Body of pancreas (tissue), 4 donors: Measurements from ENCODE around the gene HNF1A. TPM values are rescaled to one million over a fixed set of nuclear protein-coding genes. Genes with fewer than 3 reads are reported as not detected.
"Not testable (repeated sequence)": the region's sequence is repeated elsewhere in the genome, so short reads cannot be mapped to it uniquely, and the experiment has no call there.

Experiments used
- ATAC-seq: fragments of 150-250 bp; one replicate; pipeline ENCODE4 v1.9.1; 2016
- DNase-seq, 4 donors: peaks; one replicate each; pipeline ENCODE4 v3.0.0-alpha.2; 2019
- H3K27ac ChIP-seq, 4 donors: fragments of 200-600 bp; sonication (generic); 1 replicate in 3 of 4; 2 replicates in 1 of 4; pipeline versions ENCODE4 v1.5.1 to v1.6.1; 2016 to 2019; ENCODE audit warnings: mild to moderate bottlenecking in 1 of 4, mixed read lengths in 1 of 4, moderate library complexity in 1 of 4
- H3K27me3 ChIP-seq, 2 donors: fragments of 200-600 bp; sonication (generic); one replicate each; pipeline ENCODE4 v1.6.0; 2016; ENCODE audit warnings: mild to moderate bottlenecking in 1 of 2
- H3K36me3 ChIP-seq, 2 donors: fragments of 200-600 bp; sonication (generic); replicated peaks in 1 of 2; 2 replicates each; pipeline ENCODE4 v1.5.1; 2016; ENCODE audit warnings: low read depth in 2 of 2; ENCODE audit not compliant: insufficient read depth in 1 of 2
- H3K4me1 ChIP-seq: fragments of 200-600 bp; sonication (generic); one replicate; pipeline ENCODE4 v1.6.0; 2016
- H3K4me3 ChIP-seq, 2 donors: fragments of 200-600 bp; sonication (generic); 1 replicate in 1 of 2; 2 replicates in 1 of 2; pipeline ENCODE4 v1.5.1; 2016 to 2019
- H3K9me3 ChIP-seq, 3 donors: fragments of 200-600 bp; sonication (generic); 1 replicate in 2 of 3; 2 replicates in 1 of 3; pipeline ENCODE4 v1.5.1; 2016
- POLR2A ChIP-seq, 3 donors: fragments of 450-650 bp; IDR thresholded peaks; one replicate each; pipeline ENCODE4 v1.6.1; 2016; ENCODE audit warnings: antibody characterized with exemption in 3 of 3, mild to moderate bottlenecking in 2 of 3
- WGBS, 2 donors: methylation state at CpG; one replicate each; pipeline ENCODE4 v1.1.5; 2017; 5-methylcytosine and 5-hydroxymethylcytosine counted together
- intact Hi-C: fragments of 100-400 bp; cut with DNase I; formaldehyde crosslinking; loops from one replicate; pipeline ENCODE4 v1.15.1; 2023
- total RNA-seq, 2 donors: library from RNA; depleted of rRNA; stranded (reverse); fragments of >200 nt; gene quantifications; one replicate each; pipeline ENCODE4 v1.1.0, GENCODE V29; 2016
- TF ChIP-seq, protein P1 (sequence below), 7 experiments: fragments of 450-650 bp in 4 of 7; fragments of 200-600 bp in 3 of 7; sonication (generic) in 3 of 7; IDR thresholded peaks; one replicate each; pipeline ENCODE4 v1.5.1; 2016 to 2019; ENCODE audit warnings: antibody characterized with exemption in 7 of 7

The HNF1A gene
- total RNA-seq, 2 donors from 2014 or later, result 11.9 to 13.2 TPM

DNA sequence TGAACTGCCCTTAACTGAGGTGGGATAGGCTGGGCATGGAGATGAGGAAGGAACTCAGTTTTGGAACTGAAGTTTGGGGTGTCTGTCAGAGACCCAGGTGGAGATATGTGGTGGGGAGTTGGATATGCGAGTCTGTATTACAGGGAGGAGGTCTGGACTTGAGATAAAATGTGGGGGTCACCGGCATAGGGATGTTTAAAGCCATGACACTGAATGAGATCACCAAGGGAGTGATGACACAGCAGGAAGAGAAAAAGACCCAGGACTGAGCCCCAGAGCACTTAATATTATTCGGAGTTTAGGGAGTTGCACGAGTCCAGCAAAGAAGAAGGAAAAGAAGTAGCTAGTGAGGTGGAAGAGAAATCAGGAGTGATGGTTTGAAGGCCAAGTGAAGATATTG is 64.7 kb downstream of the HNF1A start:
- no peaks in the 10 kb centered on the region for H3K27me3 ChIP-seq
- TF ChIP-seq POLR2A (IDR thresholded peaks at IDR 0.05), result no peak
- TF ChIP-seq, protein P1, sequence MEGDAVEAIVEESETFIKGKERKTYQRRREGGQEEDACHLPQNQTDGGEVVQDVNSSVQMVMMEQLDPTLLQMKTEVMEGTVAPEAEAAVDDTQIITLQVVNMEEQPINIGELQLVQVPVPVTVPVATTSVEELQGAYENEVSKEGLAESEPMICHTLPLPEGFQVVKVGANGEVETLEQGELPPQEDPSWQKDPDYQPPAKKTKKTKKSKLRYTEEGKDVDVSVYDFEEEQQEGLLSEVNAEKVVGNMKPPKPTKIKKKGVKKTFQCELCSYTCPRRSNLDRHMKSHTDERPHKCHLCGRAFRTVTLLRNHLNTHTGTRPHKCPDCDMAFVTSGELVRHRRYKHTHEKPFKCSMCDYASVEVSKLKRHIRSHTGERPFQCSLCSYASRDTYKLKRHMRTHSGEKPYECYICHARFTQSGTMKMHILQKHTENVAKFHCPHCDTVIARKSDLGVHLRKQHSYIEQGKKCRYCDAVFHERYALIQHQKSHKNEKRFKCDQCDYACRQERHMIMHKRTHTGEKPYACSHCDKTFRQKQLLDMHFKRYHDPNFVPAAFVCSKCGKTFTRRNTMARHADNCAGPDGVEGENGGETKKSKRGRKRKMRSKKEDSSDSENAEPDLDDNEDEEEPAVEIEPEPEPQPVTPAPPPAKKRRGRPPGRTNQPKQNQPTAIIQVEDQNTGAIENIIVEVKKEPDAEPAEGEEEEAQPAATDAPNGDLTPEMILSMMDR (IDR thresholded peaks at IDR 0.05), result no peak
- no peak overlapping the region for H3K4me3 ChIP-seq
- intact Hi-C loops, result no loop called here
- H3K27ac ChIP-seq, result no peak overlapping the region
- WGBS, 2 donors, result 71 to 72% methylated on average over 4 of the region's 4 CpGs
- H3K9me3 ChIP-seq, result no peaks in the 10 kb centered on the region
- ATAC-seq (no peak), DNase-seq (no peak)
- H3K4me1 ChIP-seq, result peaks cover 8% of the 10 kb centered on the region
- no peaks in the 10 kb centered on the region for H3K36me3 ChIP-seq

DNA sequence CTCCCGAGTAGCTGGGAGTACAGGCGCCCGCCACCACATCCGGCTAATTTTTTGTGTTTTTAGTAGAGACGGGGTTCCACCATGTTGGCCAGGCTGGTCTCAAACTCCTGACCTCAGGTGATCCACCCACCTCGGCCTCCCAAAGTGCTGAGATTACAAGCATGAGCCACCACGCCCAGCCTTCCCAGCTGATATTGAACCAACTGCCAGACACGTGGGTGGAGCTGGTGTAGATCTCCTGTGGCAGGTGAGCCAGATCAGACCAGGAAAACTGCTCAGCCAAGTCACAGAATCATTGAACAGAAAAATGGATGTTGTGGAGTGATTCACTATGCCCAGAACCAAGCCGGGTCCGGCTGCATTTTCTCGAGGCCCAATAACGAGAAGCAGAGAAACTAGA is 69.1 kb downstream of the HNF1A start:
- H3K27me3 ChIP-seq, H3K4me3 ChIP-seq, H3K9me3 ChIP-seq, H3K27ac ChIP-seq, DNase-seq, ATAC-seq, H3K36me3 ChIP-seq, intact Hi-C loops, H3K4me1 ChIP-seq: not testable (repeated sequence)
- WGBS, 2 donors, result 74 to 77% methylated on average over 12 of the region's 12 CpGs

DNA sequence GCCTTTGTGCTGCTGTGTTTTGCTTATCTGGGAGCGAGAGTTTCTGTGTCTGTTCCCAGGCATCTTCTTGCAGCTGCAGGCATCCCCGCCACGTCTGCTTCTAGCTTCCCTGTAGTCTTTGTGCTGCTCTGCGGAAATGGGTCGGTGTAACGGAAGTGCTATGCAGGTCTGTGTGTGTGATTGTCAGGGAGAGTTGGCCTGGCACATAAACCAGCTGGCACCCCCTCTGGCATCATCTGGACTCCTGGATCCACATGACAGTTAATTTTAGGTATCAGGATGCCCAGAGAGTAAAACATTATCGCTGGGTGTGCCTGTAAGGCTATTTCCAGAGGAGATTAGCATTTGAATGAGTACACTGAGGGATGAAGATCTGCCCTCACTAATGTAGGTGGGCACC is 70.1 kb downstream of the HNF1A start:
- ATAC-seq (no peak), DNase-seq (no peak)
- Histone ChIP-seq H3K4me3 (no peak overlapping the region), H3K4me1 (no peaks in the 10 kb centered on the region), H3K36me3 (no peaks in the 10 kb centered on the region), H3K27me3 (no peaks in the 10 kb centered on the region), H3K9me3 (no peaks in the 10 kb centered on the region), H3K27ac (no peak overlapping the region)
- 67 to 73% methylated on average over 2 to 7 of the region's 7 CpGs for WGBS, 2 donors
- intact Hi-C loops, result no loop called here
- TF ChIP-seq, protein P1 (IDR thresholded peaks at IDR 0.05), result no peak
- TF ChIP-seq POLR2A (IDR thresholded peaks at IDR 0.05), result no peak

DNA sequence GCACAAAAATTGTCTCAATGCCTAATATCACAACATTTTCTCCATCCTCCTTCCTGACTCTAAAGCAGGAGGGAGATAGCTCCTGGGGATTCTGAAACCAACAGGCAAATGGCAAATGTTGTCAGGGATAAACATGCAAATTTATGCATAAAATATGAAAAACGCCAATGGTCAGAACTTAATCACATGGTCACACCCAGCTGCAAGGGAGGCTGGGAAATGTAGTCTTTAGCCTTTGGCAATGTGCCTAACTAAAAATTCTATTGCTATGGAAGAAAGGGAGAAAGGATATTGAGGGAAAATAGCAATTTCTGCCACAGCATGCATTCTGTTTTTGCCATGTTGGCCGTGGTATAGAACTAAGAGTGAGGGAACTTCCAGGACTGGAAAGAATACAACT is 72.4 kb downstream of the HNF1A start:
- Histone ChIP-seq H3K9me3 (no peaks in the 10 kb centered on the region), H3K27me3 (no peaks in the 10 kb centered on the region), H3K4me3 (no peak overlapping the region), H3K36me3 (no peaks in the 10 kb centered on the region), H3K4me1 (no peaks in the 10 kb centered on the region), H3K27ac (no peak overlapping the region)
- DNase-seq (no peak), ATAC-seq (no peak)
- TF ChIP-seq, protein P1 (IDR thresholded peaks at IDR 0.05), result no peak
- no peak for TF ChIP-seq POLR2A (IDR thresholded peaks at IDR 0.05)
- 40 to 56% methylated on average over 2 of the region's 2 CpGs for WGBS, 2 donors
- intact Hi-C loops, result no loop called here

Other genes with a start within 250 kb of the HNF1A start
- 10 to 100 TPM; 13.5 to 16.5 TPM for gene SPPL3, start 74.2 kb upstream of the HNF1A start, total RNA-seq
- gene C12orf43, start 37.9 kb downstream of the HNF1A start, total RNA-seq, result 10 to 100 TPM in 1 of 2 donors, 1 to 10 TPM in 1; 6.7 to 11.5 TPM
- gene OASL, start 60.7 kb downstream of the HNF1A start, total RNA-seq, result 1 to 10 TPM in 1 of 2 donors, under 1 TPM in 1; 0.78 to 1.3 TPM
- 1 to 10 TPM; 1.0 to 1.6 TPM for gene P2RX7, start 154.3 kb downstream of the HNF1A start, total RNA-seq
- 10 to 100 TPM; 50.1 to 58.1 TPM for gene P2RX4, start 231.6 kb downstream of the HNF1A start, total RNA-seq